ENCODE results near the gene FAAP20.

- TF ChIP-seq, protein P1, sequence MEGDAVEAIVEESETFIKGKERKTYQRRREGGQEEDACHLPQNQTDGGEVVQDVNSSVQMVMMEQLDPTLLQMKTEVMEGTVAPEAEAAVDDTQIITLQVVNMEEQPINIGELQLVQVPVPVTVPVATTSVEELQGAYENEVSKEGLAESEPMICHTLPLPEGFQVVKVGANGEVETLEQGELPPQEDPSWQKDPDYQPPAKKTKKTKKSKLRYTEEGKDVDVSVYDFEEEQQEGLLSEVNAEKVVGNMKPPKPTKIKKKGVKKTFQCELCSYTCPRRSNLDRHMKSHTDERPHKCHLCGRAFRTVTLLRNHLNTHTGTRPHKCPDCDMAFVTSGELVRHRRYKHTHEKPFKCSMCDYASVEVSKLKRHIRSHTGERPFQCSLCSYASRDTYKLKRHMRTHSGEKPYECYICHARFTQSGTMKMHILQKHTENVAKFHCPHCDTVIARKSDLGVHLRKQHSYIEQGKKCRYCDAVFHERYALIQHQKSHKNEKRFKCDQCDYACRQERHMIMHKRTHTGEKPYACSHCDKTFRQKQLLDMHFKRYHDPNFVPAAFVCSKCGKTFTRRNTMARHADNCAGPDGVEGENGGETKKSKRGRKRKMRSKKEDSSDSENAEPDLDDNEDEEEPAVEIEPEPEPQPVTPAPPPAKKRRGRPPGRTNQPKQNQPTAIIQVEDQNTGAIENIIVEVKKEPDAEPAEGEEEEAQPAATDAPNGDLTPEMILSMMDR (conservative IDR thresholded peaks at IDR 0.05) = no peak
- no peak for TF ChIP-seq ZFX (IDR thresholded peaks at IDR 0.05)
Observed at GRCh38 chr1:2160451-2161300, 33.9 kb downstream of the FAAP20 start.
